HCT116 (cell line): ENCODE results near the gene SIX3. TPM values are rescaled to one million over a fixed set of nuclear protein-coding genes. Genes with fewer than 3 reads are reported as not detected.

Source experiments
- ATAC-seq: fragments of 200-7000 bp; cut with Tn5 transposase; 2 replicates; pipeline ENCODE4 v1.9.1; 2020; ENCODE audit warnings: mild to moderate bottlenecking, moderate library complexity
- BruUV-seq: library from RNA; stranded (reverse); fragments of 400-500 nt; replicated peaks from 2 replicates; lab custom pipeline; 2021; lab: Mats Ljungman, UMichigan
- CTCF ChIA-PET: fragments of 300-600 bp; sonication (Branson Sonifier 250); formaldehyde crosslinking; loops from one replicate; lab custom pipeline; 2021; ENCODE audit warnings: antibody characterized with exemption; lab: Charles Lee
- POLR2A ChIA-PET: fragments of 300-600, 350-600 bp; sonication (Branson Sonifier 250); formaldehyde crosslinking; loops from one replicate; lab custom pipeline; 2021; ENCODE audit warnings: antibody characterized with exemption; lab: Charles Lee
- RAD21 ChIA-PET, 2 experiments: fragments of 300-600 bp; sonication (Branson Sonifier 250); formaldehyde crosslinking; loops; one replicate each; lab custom pipeline; 2023; ENCODE audit warnings: low total read pairs in 2 of 2; ENCODE audit not compliant: uncharacterized antibody in 2 of 2, unreplicated experiment in 2 of 2, low non-redundant PET in 1 of 2; lab: Charles Lee
- DNase-seq: peaks from one replicate; pipeline ENCODE4 v3.0.0-alpha.2; 2010; ENCODE audit warnings: low read depth, low spot score
- H2AFZ ChIP-seq: fragments of 200-600 bp; shearing (Covaris generic), sonication (generic); 2 replicates; pipeline ENCODE4 v1.6.1; 2017; ENCODE audit warnings: low read depth, mixed run types, mixed read lengths, antibody characterized with exemption, low read length; ENCODE audit not compliant: poor library complexity, severe bottlenecking
- H3K27ac ChIP-seq: 2 replicates; pipeline ENCODE4 v1.5.1; 2012; ENCODE audit warnings: low read depth, low read length
- H3K27me3 ChIP-seq: fragments of 200-600 bp; sonication (generic); 2 replicates; pipeline ENCODE4 v1.6.1; 2016; ENCODE audit warnings: mixed run types, low read length, mixed read lengths; ENCODE audit not compliant: insufficient read depth
- H3K36me3 ChIP-seq, 2 experiments: fragments of 200-500 bp in 1 of 2; fragments of 200-600 bp in 1 of 2; sonication (Bioruptor generic) in 1 of 2; sonication (generic) in 1 of 2; 2 replicates each; pipeline versions ENCODE4 v1.5.1 to v1.6.1; 2014 to 2016; ENCODE audit warnings: low read length in 2 of 2, inconsistent platforms in 1 of 2, mixed read lengths in 1 of 2, mixed run types in 1 of 2; ENCODE audit not compliant: insufficient read depth in 2 of 2, control insufficient read depth in 1 of 2
- H3K4me1 ChIP-seq, 2 experiments: fragments of 200-600 bp in 1 of 2; sonication (generic) in 1 of 2; 2 replicates each; pipeline versions ENCODE4 v1.5.1 to v1.6.1; 2012 to 2017; ENCODE audit warnings: low read length in 2 of 2, inconsistent platforms in 1 of 2, mild to moderate bottlenecking in 1 of 2, mixed read lengths in 1 of 2, mixed run types in 1 of 2, moderate library complexity in 1 of 2; ENCODE audit not compliant: insufficient read depth in 2 of 2, control insufficient read depth in 1 of 2
- H3K4me2 ChIP-seq: fragments of 200-600 bp; sonication (generic); 2 replicates; pipeline ENCODE4 v1.6.1; 2017; ENCODE audit warnings: mixed run types, low read length, mixed read lengths
- H3K4me3 ChIP-seq, 2 experiments: fragments of 200-600 bp in 1 of 2; sonication (generic) in 1 of 2; replicated peaks in 1 of 2; 2 replicates each; pipeline ENCODE4 v1.5.1; 2011 to 2016; ENCODE audit warnings: low read length in 2 of 2, control low read depth in 1 of 2, low read depth in 1 of 2, mild to moderate bottlenecking in 1 of 2, mixed read lengths in 1 of 2, mixed run types in 1 of 2
- H3K79me2 ChIP-seq: fragments of 200-600 bp; sonication (generic); 2 replicates; pipeline ENCODE4 v1.6.1; 2017; ENCODE audit warnings: mild to moderate bottlenecking, mixed run types, low read length, moderate library complexity, mixed read lengths; ENCODE audit not compliant: insufficient read depth
- H3K9ac ChIP-seq: fragments of 200-600 bp; sonication (generic); 2 replicates; pipeline ENCODE4 v1.6.1; 2016; ENCODE audit warnings: low read length, mixed read lengths
- H3K9me2 ChIP-seq: fragments of 200-600 bp; sonication (generic), shearing (Covaris generic); 2 replicates; pipeline ENCODE4 v1.6.1; 2017; ENCODE audit warnings: mixed run types, mild to moderate bottlenecking, moderate library complexity; ENCODE audit not compliant: insufficient read depth
- H3K9me3 ChIP-seq, 2 experiments: fragments of 200-500 bp in 1 of 2; fragments of 200-600 bp in 1 of 2; sonication (Bioruptor generic) in 1 of 2; sonication (generic) in 1 of 2; 2 replicates each; pipeline ENCODE4 v1.6.1; 2014 to 2017; ENCODE audit warnings: low read length in 2 of 2, mixed read lengths in 2 of 2, inconsistent platforms in 1 of 2, low read depth in 1 of 2, mild to moderate bottlenecking in 1 of 2, mixed run types in 1 of 2, moderate library complexity in 1 of 2; ENCODE audit not compliant: control insufficient read depth in 1 of 2, insufficient read depth in 1 of 2
- H4K20me1 ChIP-seq: fragments of 200-600 bp; sonication (generic), shearing (Covaris generic); 2 replicates; pipeline ENCODE4 v1.6.1; 2017; ENCODE audit warnings: mixed run types, mild to moderate bottlenecking, moderate library complexity; ENCODE audit not compliant: insufficient read depth
- EGR1 ChIP-seq: IDR thresholded peaks from 2 replicates; pipeline ENCODE4 v1.6.1; 2012; ENCODE audit warnings: low read depth
- ELF1 ChIP-seq: IDR thresholded peaks from 2 replicates; pipeline ENCODE4 v1.6.1; 2012; ENCODE audit warnings: low read depth, borderline replicate concordance
- FOSL1 ChIP-seq: IDR thresholded peaks from 2 replicates; pipeline ENCODE4 v1.6.1; 2012; ENCODE audit warnings: low read depth
- JUND ChIP-seq: IDR thresholded peaks from 2 replicates; pipeline ENCODE4 v1.6.1; 2012
- POLR2AphosphoS5 ChIP-seq: IDR thresholded peaks from 2 replicates; pipeline ENCODE4 v1.6.1; 2011; ENCODE audit warnings: mild to moderate bottlenecking, low read depth, low read length, moderate library complexity
- SP1 ChIP-seq: IDR thresholded peaks from 2 replicates; pipeline ENCODE4 v1.6.1; 2012; ENCODE audit warnings: low read depth
- SRF ChIP-seq: IDR thresholded peaks from 2 replicates; pipeline ENCODE4 v1.6.1; 2012; ENCODE audit warnings: low read depth
- intact Hi-C: fragments of 100-400 bp; cut with micrococcal nuclease; formaldehyde crosslinking; loops from 2 replicates; pipeline ENCODE4 v1.10.0; 2022
- total RNA-seq: library from RNA; stranded (reverse); gene quantifications from one replicate; pipeline ENCODE4 v1.2.1, GENCODE V29; 2021; ENCODE audit not compliant: unreplicated experiment
- TF ChIP-seq, protein P1 (sequence below): IDR thresholded peaks from 2 replicates; pipeline ENCODE4 v1.6.1; 2012
- TF ChIP-seq, protein P2 (sequence below), 3 experiments: fragments of 200-600 bp in 1 of 3; sonication (generic) in 1 of 3; IDR thresholded peaks in 2 of 3; conservative IDR thresholded peaks in 1 of 3; 2 replicates each; pipeline ENCODE4 v1.5.1; 2012 to 2017; ENCODE audit warnings: low read depth in 2 of 3, low read length in 2 of 3, antibody characterized with exemption in 1 of 3, borderline replicate concordance in 1 of 3, control low read depth in 1 of 3, mild to moderate bottlenecking in 1 of 3, mixed read lengths in 1 of 3, mixed run types in 1 of 3, moderate library complexity in 1 of 3; ENCODE audit not compliant: insufficient read depth in 1 of 3
- TF ChIP-seq, protein P3 (sequence below): IDR thresholded peaks from 2 replicates; pipeline ENCODE4 v1.6.1; 2012; ENCODE audit warnings: low read depth
- TF ChIP-seq, protein P4 (sequence below): IDR thresholded peaks from 2 replicates; pipeline ENCODE4 v1.6.1; 2011; ENCODE audit warnings: mild to moderate bottlenecking, low read length, moderate library complexity; ENCODE audit not compliant: insufficient replicate concordance; ENCODE audit errors: extremely low read depth
- TF ChIP-seq, protein P5 (sequence below): IDR thresholded peaks from 2 replicates; pipeline ENCODE4 v1.6.1; 2012

The SIX3 gene
- total RNA-seq, 1 experiment from 2014 or later = 1.2 TPM

DNA sequence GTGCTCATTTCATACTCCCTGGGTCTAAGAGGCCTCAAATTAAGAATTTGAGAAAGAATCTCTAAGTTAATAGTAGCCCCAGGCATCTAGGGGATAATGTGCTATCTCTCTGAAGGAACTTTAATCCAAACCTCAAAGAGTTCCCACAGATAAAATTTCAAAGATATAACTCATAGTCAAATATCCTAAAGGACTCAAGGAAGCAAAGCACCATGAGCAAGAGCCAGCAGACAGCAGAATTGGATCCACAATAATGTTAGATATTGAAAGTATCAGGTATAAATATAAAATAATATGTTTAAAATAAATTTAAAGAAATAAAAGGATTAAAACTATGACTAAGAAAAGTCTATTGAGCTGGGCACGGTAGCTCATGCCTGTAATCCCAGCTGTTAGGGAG lies 31.7 kb upstream of the SIX3 start:
- Histone ChIP-seq H3K4me3 (no peak overlapping the region), H3K36me3 (no peaks in the 10 kb centered on the region), H3K79me2 (no peaks in the 10 kb centered on the region), H3K27me3 (no peaks in the 10 kb centered on the region), H3K4me1 (no peaks in the 10 kb centered on the region), H4K20me1 (no peaks in the 10 kb centered on the region), H3K9me2 (no peaks in the 10 kb centered on the region), H3K4me2 (no peak overlapping the region), H3K27ac (no peak overlapping the region), H3K9me3 (no peaks in the 10 kb centered on the region; a peak in 1 of 4 replicates), H3K9ac (no peak overlapping the region), H2AFZ (no peak overlapping the region)
- no peak for ATAC-seq
- POLR2A ChIA-PET = no interaction called here
- intact Hi-C loops = no loop called here
- TF ChIP-seq ELF1 = no peak
- TF ChIP-seq, protein P1, sequence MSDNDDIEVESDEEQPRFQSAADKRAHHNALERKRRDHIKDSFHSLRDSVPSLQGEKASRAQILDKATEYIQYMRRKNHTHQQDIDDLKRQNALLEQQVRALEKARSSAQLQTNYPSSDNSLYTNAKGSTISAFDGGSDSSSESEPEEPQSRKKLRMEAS = no peak
- TF ChIP-seq, protein P2, sequence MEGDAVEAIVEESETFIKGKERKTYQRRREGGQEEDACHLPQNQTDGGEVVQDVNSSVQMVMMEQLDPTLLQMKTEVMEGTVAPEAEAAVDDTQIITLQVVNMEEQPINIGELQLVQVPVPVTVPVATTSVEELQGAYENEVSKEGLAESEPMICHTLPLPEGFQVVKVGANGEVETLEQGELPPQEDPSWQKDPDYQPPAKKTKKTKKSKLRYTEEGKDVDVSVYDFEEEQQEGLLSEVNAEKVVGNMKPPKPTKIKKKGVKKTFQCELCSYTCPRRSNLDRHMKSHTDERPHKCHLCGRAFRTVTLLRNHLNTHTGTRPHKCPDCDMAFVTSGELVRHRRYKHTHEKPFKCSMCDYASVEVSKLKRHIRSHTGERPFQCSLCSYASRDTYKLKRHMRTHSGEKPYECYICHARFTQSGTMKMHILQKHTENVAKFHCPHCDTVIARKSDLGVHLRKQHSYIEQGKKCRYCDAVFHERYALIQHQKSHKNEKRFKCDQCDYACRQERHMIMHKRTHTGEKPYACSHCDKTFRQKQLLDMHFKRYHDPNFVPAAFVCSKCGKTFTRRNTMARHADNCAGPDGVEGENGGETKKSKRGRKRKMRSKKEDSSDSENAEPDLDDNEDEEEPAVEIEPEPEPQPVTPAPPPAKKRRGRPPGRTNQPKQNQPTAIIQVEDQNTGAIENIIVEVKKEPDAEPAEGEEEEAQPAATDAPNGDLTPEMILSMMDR (IDR thresholded peaks at IDR 0.05 in 2 of 3, conservative IDR thresholded peaks at IDR 0.05 in 1 of 3; ENCODE audit: borderline replicate concordance in 1 of 3, insufficient read depth in 1 of 3, low read depth in 2 of 3, low read length in 2 of 3) = no peak
- no peak for DNase-seq
- RAD21 ChIA-PET = no interaction called here
- BruUV-seq = no TSS peak
- CTCF ChIA-PET = no interaction called here

DNA sequence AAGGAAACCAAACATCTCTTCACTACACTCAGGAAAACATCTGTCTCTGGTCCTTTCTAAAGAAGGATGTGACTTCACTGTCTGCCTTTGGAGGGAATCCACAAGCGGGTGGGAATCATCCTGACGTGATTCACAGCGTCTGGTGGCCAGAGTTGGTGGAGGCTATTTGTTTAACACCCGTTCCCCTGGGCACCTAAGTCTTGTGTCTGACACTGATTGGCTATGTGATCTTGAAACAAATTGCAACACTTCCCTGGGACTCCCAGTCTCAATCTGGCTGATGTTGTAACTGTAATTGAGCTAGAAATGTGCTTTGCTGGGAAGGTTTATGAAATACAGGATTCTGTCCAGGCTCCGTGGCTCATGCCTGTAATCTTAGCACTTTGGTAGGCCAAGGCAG lies 28.8 kb upstream of the SIX3 start:
- no peaks in the 10 kb centered on the region for H3K9me2 ChIP-seq
- intact Hi-C loops = no loop called here
- TF ChIP-seq, protein P3, sequence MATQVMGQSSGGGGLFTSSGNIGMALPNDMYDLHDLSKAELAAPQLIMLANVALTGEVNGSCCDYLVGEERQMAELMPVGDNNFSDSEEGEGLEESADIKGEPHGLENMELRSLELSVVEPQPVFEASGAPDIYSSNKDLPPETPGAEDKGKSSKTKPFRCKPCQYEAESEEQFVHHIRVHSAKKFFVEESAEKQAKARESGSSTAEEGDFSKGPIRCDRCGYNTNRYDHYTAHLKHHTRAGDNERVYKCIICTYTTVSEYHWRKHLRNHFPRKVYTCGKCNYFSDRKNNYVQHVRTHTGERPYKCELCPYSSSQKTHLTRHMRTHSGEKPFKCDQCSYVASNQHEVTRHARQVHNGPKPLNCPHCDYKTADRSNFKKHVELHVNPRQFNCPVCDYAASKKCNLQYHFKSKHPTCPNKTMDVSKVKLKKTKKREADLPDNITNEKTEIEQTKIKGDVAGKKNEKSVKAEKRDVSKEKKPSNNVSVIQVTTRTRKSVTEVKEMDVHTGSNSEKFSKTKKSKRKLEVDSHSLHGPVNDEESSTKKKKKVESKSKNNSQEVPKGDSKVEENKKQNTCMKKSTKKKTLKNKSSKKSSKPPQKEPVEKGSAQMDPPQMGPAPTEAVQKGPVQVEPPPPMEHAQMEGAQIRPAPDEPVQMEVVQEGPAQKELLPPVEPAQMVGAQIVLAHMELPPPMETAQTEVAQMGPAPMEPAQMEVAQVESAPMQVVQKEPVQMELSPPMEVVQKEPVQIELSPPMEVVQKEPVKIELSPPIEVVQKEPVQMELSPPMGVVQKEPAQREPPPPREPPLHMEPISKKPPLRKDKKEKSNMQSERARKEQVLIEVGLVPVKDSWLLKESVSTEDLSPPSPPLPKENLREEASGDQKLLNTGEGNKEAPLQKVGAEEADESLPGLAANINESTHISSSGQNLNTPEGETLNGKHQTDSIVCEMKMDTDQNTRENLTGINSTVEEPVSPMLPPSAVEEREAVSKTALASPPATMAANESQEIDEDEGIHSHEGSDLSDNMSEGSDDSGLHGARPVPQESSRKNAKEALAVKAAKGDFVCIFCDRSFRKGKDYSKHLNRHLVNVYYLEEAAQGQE = no peak
- TF ChIP-seq, protein P4, sequence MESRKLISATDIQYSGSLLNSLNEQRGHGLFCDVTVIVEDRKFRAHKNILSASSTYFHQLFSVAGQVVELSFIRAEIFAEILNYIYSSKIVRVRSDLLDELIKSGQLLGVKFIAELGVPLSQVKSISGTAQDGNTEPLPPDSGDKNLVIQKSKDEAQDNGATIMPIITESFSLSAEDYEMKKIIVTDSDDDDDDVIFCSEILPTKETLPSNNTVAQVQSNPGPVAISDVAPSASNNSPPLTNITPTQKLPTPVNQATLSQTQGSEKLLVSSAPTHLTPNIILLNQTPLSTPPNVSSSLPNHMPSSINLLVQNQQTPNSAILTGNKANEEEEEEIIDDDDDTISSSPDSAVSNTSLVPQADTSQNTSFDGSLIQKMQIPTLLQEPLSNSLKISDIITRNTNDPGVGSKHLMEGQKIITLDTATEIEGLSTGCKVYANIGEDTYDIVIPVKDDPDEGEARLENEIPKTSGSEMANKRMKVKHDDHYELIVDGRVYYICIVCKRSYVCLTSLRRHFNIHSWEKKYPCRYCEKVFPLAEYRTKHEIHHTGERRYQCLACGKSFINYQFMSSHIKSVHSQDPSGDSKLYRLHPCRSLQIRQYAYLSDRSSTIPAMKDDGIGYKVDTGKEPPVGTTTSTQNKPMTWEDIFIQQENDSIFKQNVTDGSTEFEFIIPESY = no peak
- TF ChIP-seq EGR1 (no peak), JUND (no peak), SP1 (no peak), FOSL1 (no peak), POLR2AphosphoS5 (no peak), SRF (no peak)
- TF ChIP-seq, protein P5, sequence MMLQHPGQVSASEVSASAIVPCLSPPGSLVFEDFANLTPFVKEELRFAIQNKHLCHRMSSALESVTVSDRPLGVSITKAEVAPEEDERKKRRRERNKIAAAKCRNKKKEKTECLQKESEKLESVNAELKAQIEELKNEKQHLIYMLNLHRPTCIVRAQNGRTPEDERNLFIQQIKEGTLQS = no peak

More for the DNA sequence above, 28.8 kb upstream of the SIX3 start:
- no peak overlapping the region for H3K4me2 ChIP-seq
- no peak overlapping the region for H3K27ac ChIP-seq
- DNase-seq = no peak
- H3K9ac ChIP-seq = no peak overlapping the region
- H3K27me3 ChIP-seq = no peaks in the 10 kb centered on the region
- H3K36me3 ChIP-seq = no peaks in the 10 kb centered on the region
- ChIA-PET CTCF (no interaction called here), POLR2A (no interaction called here), RAD21 (no interaction called here)
- no peak overlapping the region for H2AFZ ChIP-seq
- ATAC-seq = no peak
- no peaks in the 10 kb centered on the region for H3K79me2 ChIP-seq
- no peaks in the 10 kb centered on the region for H4K20me1 ChIP-seq
- no peak overlapping the region for H3K4me3 ChIP-seq
- BruUV-seq = no TSS peak
- no peaks in the 10 kb centered on the region; a peak in 1 of 4 replicates for H3K9me3 ChIP-seq
- no peaks in the 10 kb centered on the region for H3K4me1 ChIP-seq
